Measurements from ENCODE around the gene OTULINL.

The OTULINL gene

DNA sequence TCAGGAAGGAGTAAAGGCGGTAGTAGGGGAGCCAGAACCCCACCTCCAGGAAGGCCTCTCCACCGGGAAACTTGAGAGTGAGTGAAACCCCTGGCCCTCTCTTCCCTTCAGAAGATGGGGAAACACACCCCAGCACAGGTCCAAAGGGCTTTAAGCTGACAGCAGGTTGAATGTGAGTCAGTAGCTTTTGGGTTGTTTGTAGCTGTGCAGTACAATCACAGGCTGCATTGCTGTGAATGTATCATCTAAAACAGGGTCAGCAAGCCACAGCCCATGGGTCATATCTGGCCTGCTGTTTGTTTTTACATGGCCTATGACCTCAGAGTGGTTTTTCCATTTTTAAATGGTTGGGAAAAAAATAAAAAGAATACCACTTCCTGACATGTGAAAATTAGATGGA, 10.0 kb downstream of the OTULINL start:
- TF ChIP-seq CTCF (IDR thresholded peaks at IDR 0.05) (no peak), ZFX (IDR thresholded peaks at IDR 0.05; ENCODE audit: borderline replicate concordance) (no peak)
- no peak overlapping the region for H3K27ac ChIP-seq

DNA sequence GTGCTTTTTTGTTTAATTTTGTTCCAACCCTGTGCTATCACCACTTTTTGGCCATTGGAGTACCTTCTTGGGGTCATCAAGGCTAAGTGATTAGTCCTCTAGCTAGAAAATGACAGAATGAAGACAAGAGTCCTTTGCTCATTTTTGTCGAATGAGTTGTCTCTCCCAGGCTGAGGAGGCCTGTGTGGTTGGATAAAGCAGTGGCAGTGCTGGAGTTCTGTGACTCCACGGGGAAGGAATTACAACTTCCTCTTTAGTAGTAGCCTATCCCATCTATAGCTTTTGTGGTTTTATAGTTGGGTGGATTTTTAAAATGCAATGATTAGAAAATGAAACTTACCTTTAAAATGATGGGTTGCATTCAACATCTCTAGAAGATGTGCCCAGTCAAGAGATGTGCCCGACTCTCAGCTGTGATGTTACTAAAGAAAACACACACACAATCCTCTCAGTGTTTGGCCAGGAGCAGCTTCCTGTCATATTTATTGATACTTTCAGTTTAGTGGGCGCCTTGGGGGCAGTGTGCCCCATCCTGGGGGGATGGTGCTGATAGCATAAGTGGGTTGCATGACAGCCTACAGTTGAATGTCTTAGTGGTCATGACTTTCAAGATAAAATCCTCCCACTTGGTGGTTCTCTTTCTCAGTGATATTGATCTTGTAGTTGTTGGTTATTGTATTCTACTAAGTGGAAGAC, 11.9 kb downstream of the OTULINL start:
- H3K27ac ChIP-seq: no peak overlapping the region

GRCh38 chr5:14594378-14595074, 12.9 kb downstream of the OTULINL start:
- no peak overlapping the region for H3K27ac ChIP-seq
- TF ChIP-seq CTCF (IDR thresholded peaks at IDR 0.05) (no peak), ZFX (IDR thresholded peaks at IDR 0.05; ENCODE audit: borderline replicate concordance) (no peak)

More for the DNA sequence above, 11.9 kb downstream of the OTULINL start:
- TF ChIP-seq CTCF (IDR thresholded peaks at IDR 0.05): no peak

DNA sequence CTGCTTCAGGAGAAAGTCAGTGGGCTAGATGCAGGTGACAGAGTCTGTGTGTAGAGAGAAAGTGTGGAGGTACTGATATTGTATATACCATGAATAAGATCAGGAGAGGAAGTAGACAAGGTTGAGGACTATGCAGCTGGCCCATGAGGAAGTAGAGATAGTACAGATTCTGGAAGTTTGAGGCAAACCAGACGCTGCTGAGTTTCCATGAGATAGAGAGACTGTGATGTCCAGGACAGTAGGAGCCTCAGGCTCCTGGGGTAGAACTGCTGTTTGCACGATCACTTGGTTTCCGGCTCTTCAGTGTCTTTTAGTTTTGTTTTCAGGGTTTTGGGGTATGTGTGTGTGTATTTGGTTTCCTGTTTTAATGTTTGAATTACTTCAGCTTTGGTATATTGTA, 13.6 kb downstream of the OTULINL start:
- TF ChIP-seq ZFX (IDR thresholded peaks at IDR 0.05; ENCODE audit: borderline replicate concordance) (no peak), CTCF (IDR thresholded peaks at IDR 0.05) (no peak)
- no peak overlapping the region for H3K27ac ChIP-seq

- H3K27ac ChIP-seq: no peak overlapping the region
- no peak for TF ChIP-seq ZFX (IDR thresholded peaks at IDR 0.05; ENCODE audit: borderline replicate concordance)
- TF ChIP-seq CTCF (IDR thresholded peaks at IDR 0.05): no peak
These were observed 14.3 kb downstream of the OTULINL start for GRCh38 chr5:14595891-14596290.

GRCh38 chr5:14597080-14597479, 15.5 kb downstream of the OTULINL start:
- TF ChIP-seq ZFX (IDR thresholded peaks at IDR 0.05; ENCODE audit: borderline replicate concordance) (no peak), CTCF (IDR thresholded peaks at IDR 0.05) (no peak)
- H3K27ac ChIP-seq: no peak overlapping the region

- no peak for TF ChIP-seq ZFX (IDR thresholded peaks at IDR 0.05; ENCODE audit: borderline replicate concordance)
- H3K27ac ChIP-seq: no peak overlapping the region
These were observed 16.6 kb downstream of the OTULINL start for GRCh38 chr5:14598225-14598624.
